Loucy (cell line): Measurements from ENCODE around the gene FOXP1.

Experiments used
- H2AFZ ChIP-seq: fragments of 200-600 bp; sonication (generic); 2 replicates; pipeline ENCODE4 v1.6.0; 2016; ENCODE audit warnings: antibody characterized with exemption, mild to moderate bottlenecking, low read length, moderate library complexity
- H3F3A ChIP-seq: fragments of 200-600 bp; 2 replicates; pipeline ENCODE4 v1.6.0; 2016; ENCODE audit warnings: antibody characterized with exemption, low read depth, mild to moderate bottlenecking
- H3K27me3 ChIP-seq: fragments of 200-600 bp; sonication (generic); 2 replicates; pipeline ENCODE4 v1.6.1; 2014; ENCODE audit warnings: low read length, mild to moderate bottlenecking; ENCODE audit not compliant: insufficient read depth, poor library complexity, severe bottlenecking
- H3K36me3 ChIP-seq: fragments of 200-600 bp; sonication (generic); 2 replicates; pipeline ENCODE4 v1.6.1; 2016; ENCODE audit warnings: low read length; ENCODE audit not compliant: insufficient read depth
- H3K4me1 ChIP-seq: fragments of 200-600 bp; sonication (generic); 2 replicates; pipeline ENCODE4 v1.5.1; 2014; ENCODE audit warnings: low read length, mild to moderate bottlenecking; ENCODE audit not compliant: insufficient read depth, poor library complexity, severe bottlenecking
- H3K4me2 ChIP-seq: fragments of 200-600 bp; sonication (generic); 2 replicates; pipeline ENCODE4 v1.6.0; 2014; ENCODE audit warnings: antibody characterized with exemption, low read length, low read depth, mild to moderate bottlenecking; ENCODE audit not compliant: poor library complexity, severe bottlenecking
- H3K4me3 ChIP-seq: fragments of 200-600 bp; sonication (generic); 2 replicates; pipeline ENCODE4 v1.5.1; 2014; ENCODE audit warnings: low read length, mild to moderate bottlenecking, mixed read lengths; ENCODE audit not compliant: poor library complexity, severe bottlenecking
- H3K79me2 ChIP-seq: fragments of 200-600 bp; sonication (generic); 2 replicates; pipeline ENCODE4 v1.6.1; 2014; ENCODE audit warnings: low read length; ENCODE audit not compliant: insufficient read depth
- H3K9ac ChIP-seq: fragments of 200-600 bp; sonication (generic); 2 replicates; pipeline ENCODE4 v1.6.0; 2014; ENCODE audit warnings: mild to moderate bottlenecking, low read depth, low read length, moderate library complexity; ENCODE audit not compliant: poor library complexity, severe bottlenecking
- H3K9me2 ChIP-seq: fragments of 200-600 bp; sonication (generic); replicated peaks from 2 replicates; pipeline ENCODE4 v1.6.1; 2016; ENCODE audit warnings: low read depth, low read length, mixed read lengths
- H3K9me3 ChIP-seq: fragments of 200-600 bp; sonication (generic); 2 replicates; pipeline ENCODE4 v1.6.1; 2014; ENCODE audit warnings: mild to moderate bottlenecking, antibody characterized with exemption, low read length, low read depth; ENCODE audit not compliant: insufficient read depth
- H4K20me1 ChIP-seq: fragments of 200-600 bp; sonication (generic); 2 replicates; pipeline ENCODE4 v1.6.0; 2014; ENCODE audit warnings: antibody characterized with exemption, low read length, mild to moderate bottlenecking; ENCODE audit not compliant: insufficient read depth, poor library complexity, severe bottlenecking
- CTCF ChIP-seq: fragments of 200-600 bp; sonication (generic); conservative IDR thresholded peaks from 2 replicates; pipeline ENCODE4 v1.5.1; 2014; ENCODE audit warnings: mild to moderate bottlenecking, antibody characterized with exemption, low read length
- EZH2phosphoT487 ChIP-seq: fragments of 200-600 bp; IDR thresholded peaks from 2 replicates; pipeline ENCODE4 v1.6.1; 2018; ENCODE audit warnings: antibody characterized with exemption, mild to moderate bottlenecking, moderate library complexity, borderline replicate concordance

Gene FOXP1

GRCh38 chr3:70996082-70996481 lies 587.4 kb downstream of the FOXP1 start:
- no peak overlapping the region for H3K4me3 ChIP-seq
- peaks cover 2% of the 10 kb centered on the region; the same call in 1 of the 2 replicates for H3K79me2 ChIP-seq
- H3K4me1 ChIP-seq, result peaks cover 7% of the 10 kb centered on the region
- no peak overlapping the region for H3K9ac ChIP-seq
- no peak for TF ChIP-seq EZH2phosphoT487
- TF ChIP-seq CTCF, result no peak
- no peaks in the 10 kb centered on the region for H3K27me3 ChIP-seq
- H3F3A ChIP-seq, result no peaks in the 10 kb centered on the region
- no peak overlapping the region for H2AFZ ChIP-seq
- no peak overlapping the region for H3K4me2 ChIP-seq
- peaks cover 76% of the 10 kb centered on the region; the same call in 1 of the 2 replicates for H3K36me3 ChIP-seq
- H3K9me2 ChIP-seq, result no peaks in the 10 kb centered on the region
- H4K20me1 ChIP-seq, result no peaks in the 10 kb centered on the region
- H3K9me3 ChIP-seq, result no peaks in the 10 kb centered on the region

GRCh38 chr3:70994644-70995043 lies 588.9 kb downstream of the FOXP1 start:
- H3K27me3 ChIP-seq, result no peaks in the 10 kb centered on the region
- H4K20me1 ChIP-seq, result no peaks in the 10 kb centered on the region
- H3K4me3 ChIP-seq, result no peak overlapping the region
- peaks cover 68% of the 10 kb centered on the region; the same call in 1 of the 2 replicates for H3K36me3 ChIP-seq
- H3K9me2 ChIP-seq, result no peaks in the 10 kb centered on the region
- H3F3A ChIP-seq, result 0 out of 2 replicates have a peak, but pooled peaks cover 7% of the 10 kb centered on the region
- TF ChIP-seq EZH2phosphoT487 (no peak), CTCF (no peak)
- H3K9me3 ChIP-seq, result no peaks in the 10 kb centered on the region
- H2AFZ ChIP-seq, result no peak overlapping the region
- no peak overlapping the region for H3K9ac ChIP-seq
- peaks cover 3% of the 10 kb centered on the region; the same call in 1 of the 2 replicates for H3K79me2 ChIP-seq
- no peak overlapping the region for H3K4me2 ChIP-seq
- H3K4me1 ChIP-seq, result peaks cover 19% of the 10 kb centered on the region

GRCh38 chr3:70992562-70993204 lies 590.8 kb downstream of the FOXP1 start:
- H4K20me1 ChIP-seq, result no peaks in the 10 kb centered on the region
- H3K4me1 ChIP-seq, result peaks cover 24% of the 10 kb centered on the region
- H3K4me2 ChIP-seq, result no peak overlapping the region
- no peak overlapping the region for H3K4me3 ChIP-seq
- TF ChIP-seq EZH2phosphoT487 (no peak), CTCF (no peak)
- H3F3A ChIP-seq, result 0 out of 2 replicates have a peak, but pooled peaks cover 7% of the 10 kb centered on the region
- no peak overlapping the region for H3K9ac ChIP-seq
- no peaks in the 10 kb centered on the region for H3K9me3 ChIP-seq
- H3K27me3 ChIP-seq, result no peaks in the 10 kb centered on the region
- H3K79me2 ChIP-seq, result peaks cover 5% of the 10 kb centered on the region; the same call in 1 of the 2 replicates
- H3K9me2 ChIP-seq, result no peaks in the 10 kb centered on the region
- peaks cover 61% of the 10 kb centered on the region for H3K36me3 ChIP-seq
- no peak overlapping the region for H2AFZ ChIP-seq
